ENCODE data around the gene FZD2.
"Not testable (repeated sequence)": the region's sequence is repeated elsewhere in the genome, so short reads cannot be mapped to it uniquely, and the experiment has no call there.

The FZD2 gene

GRCh38 chr17:44556832-44557606 lies at the start of gene FZD2:
Gene FZD2 (plus strand): TSS chr17:44557484. CDS start chr17:44557689, 205 bp downstream.
- peak; percentile 84 for DNase-seq

- peak; percentile 72 for DNase-seq
These were observed 45.8 kb upstream of the FZD2 start for GRCh38 chr17:44511241-44512134.

DNA sequence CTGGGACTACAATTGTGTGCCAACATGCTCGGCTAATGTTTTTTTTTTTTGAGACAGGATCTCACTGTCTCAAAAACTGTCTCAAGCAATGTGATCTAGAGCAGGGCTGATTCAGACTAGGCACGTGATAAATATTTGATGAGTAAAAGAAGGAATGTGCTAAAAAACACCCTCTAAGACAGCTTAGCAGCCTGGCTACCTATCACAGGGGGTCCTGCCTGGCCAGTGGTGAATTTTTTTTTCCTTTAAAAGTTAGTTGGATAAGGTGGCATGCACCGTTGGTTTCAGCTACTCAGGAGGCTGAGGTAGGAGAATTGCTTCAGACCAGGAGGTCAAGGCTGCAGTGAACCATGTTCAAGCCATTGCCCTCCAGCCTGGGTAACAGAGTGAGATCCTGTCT lies 39.3 kb upstream of the FZD2 start:
- DNase-seq: no peak

DNA sequence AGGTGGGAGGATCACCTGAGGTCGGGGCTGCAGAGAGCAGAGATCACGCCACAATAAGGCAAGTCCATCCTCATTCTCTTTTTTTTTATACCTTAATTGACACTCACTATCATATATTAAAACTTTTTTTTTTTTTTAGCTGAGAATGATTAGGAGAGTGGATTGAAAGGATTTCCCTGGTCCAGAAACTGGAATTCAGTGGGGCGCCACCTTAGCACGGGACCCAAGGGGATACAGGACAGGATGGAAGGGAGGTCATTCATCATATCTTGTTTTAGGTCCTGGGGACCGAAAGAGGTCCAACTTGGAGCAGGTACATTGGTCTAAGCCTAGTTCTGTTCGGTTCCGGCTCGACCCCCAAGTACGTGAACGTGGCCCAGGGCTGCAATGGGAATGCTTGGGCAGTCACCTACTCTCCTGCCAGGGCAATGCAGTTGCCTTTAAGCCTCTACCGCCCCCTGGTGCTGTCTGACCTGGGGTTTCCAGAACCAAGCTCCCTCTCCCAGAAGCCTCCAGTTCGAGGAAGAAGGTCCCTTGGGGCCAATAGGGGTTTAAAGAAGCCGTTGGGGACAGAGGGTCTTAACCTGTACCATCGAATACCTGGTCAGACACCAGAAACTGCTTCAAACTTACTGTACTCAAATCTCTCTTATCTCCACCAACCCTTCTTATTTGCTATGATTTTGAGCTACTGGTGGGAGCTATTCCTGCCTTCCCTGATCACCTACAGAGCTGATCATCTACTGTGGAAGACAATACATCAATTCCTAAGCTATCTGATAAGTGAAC lies 34.2 kb upstream of the FZD2 start:
- no peak for DNase-seq

DNA sequence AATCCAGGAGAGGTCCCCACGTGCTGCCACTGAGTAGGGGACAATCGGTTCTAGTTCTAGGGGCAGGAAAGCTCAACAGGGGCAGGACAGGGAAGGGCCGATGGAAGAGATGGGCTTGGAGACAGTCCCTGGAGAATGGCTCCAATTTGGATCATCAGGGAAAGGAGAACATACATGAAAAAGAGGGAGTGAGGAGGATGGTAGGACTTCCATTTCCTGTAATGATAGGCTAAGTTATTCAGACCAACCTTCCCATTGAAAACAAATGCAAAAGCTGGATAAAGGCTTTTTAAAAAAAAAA lies 33.7 kb upstream of the FZD2 start:
- no peak for DNase-seq

GRCh38 chr17:44527102-44527501 lies 30.2 kb upstream of the FZD2 start:
- DNase-seq: no peak

DNA sequence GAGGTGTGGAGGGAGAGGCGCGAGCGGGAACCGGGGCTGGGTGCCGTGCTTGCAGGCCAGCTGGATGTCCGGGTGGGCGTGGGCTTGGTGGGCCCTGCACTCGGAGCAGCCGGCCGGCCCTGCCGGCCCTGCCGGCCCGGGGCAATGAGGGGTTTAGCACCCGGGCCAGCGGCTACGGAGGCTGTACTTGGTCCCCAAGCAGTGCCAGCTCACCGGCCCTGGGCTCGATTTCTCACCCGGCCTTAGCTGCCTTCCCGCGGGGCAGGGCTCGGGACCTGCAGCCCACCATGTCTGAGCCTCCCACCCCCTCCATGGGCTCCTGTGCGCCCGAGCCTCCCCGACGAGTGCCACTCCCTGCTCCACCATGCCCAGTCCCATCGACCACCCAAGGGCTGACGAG lies 29.3 kb upstream of the FZD2 start:
- DNase-seq: no peak

GRCh38 chr17:44529864-44530263 lies 27.4 kb upstream of the FZD2 start:
- no peak for DNase-seq

DNA sequence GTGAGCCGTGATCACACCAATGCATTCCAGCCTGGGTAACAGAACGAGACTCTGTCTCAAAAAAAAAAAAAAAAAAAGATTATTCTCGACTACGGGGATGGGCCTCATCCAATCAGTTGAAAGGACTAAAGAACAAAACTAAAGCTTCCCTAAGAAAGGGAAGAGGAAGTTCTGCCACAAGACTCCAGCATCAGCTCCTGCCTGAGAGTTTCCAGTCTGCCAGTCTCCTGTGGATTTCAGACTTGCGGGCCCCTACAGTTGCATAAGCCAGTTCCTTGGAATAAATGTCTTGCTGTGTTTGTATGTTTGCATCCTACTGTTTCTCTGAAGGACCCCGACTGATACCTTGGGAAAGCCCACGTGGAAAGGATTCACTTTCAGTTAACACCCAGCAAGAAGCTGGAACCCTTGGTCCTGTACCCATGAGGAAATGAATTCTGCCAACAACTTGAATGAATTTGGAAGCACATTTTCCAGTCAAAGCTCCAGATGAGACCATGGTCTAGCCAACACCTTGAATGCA lies 26.3 kb upstream of the FZD2 start:
- no peak for DNase-seq

- peak; percentile 72 for DNase-seq
These were observed 23.6 kb upstream of the FZD2 start for GRCh38 chr17:44533533-44534246.

GRCh38 chr17:44536090-44536953 lies 21.0 kb upstream of the FZD2 start:
- DNase-seq: no peak

- DNase-seq: not testable (repeated sequence)
These were observed 19.4 kb upstream of the FZD2 start for GRCh38 chr17:44537922-44538321.

GRCh38 chr17:44539673-44540072 lies 17.6 kb upstream of the FZD2 start:
- no peak for DNase-seq

DNA sequence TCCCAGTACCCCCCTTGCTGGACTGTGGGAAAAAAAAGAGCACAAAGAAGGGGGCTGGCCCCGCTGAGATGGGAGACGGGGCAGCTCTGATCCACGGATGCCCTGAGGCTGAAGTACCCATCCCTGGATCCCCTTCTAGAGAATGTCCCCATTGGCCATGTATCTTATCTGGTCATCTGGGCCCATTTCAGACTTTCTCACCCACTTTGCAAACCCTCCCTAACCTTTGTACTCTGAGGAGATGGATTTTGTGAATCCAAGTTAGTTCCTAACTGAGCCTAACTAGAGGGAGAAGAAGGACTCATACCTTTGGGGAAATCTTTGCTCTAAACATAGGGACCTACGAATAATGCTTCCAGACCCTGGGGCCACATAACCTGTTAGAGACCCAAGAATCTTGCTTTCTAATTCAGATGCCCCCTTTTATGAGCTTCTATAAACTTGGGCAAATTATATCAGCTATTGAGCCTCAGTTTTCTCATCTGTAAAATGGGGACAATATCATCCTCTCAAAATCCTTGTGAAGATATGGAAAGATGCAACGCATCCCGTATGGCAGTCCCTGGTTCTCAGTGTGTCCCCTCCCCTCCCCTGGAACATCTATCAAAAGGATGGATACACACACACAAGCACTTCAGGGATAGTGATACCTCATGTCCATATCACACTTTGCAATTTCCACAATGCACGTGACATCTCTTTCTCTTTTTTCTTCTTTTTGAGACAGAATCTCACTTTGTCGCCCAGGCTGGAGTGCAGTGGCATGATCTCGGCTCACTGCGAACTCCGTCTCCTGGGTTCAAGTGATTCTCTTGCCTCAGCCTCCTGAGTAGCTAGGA lies 16.8 kb upstream of the FZD2 start:
- no peak for DNase-seq

DNA sequence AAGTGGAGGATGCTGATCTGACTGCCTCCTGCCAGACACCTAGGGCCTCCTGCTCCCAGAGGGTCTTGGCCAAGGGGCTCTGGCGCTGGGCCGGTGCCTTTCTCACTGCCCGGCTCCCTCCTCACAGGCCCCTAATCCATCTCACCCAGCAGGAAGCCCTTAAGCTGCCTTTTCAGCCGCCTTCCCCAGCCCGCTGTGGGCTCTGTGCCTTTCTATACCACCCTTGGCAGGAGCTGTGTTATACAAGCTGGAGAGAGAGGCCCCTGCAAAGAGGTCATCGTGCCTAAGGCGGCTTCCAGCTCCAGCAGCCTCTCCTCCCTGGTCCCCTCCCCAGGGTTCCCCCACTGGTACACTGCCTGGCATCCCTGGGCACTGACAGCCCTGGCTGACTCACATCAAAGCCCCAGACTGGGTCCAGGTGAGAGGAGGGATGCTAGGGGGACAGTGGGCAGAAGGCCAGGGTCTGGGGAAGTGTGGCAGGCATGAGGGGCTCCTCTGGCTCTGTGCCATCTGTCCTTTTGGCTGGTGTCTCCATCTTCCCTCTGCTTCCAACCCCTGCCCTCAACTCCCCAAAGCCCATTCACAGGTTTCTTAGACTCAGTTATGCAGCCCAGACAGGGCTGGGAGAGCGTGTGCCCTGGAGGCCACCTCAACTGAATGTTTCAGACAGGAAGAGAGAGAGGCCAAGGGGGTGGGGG lies 15.3 kb upstream of the FZD2 start:
- no peak for DNase-seq

DNA sequence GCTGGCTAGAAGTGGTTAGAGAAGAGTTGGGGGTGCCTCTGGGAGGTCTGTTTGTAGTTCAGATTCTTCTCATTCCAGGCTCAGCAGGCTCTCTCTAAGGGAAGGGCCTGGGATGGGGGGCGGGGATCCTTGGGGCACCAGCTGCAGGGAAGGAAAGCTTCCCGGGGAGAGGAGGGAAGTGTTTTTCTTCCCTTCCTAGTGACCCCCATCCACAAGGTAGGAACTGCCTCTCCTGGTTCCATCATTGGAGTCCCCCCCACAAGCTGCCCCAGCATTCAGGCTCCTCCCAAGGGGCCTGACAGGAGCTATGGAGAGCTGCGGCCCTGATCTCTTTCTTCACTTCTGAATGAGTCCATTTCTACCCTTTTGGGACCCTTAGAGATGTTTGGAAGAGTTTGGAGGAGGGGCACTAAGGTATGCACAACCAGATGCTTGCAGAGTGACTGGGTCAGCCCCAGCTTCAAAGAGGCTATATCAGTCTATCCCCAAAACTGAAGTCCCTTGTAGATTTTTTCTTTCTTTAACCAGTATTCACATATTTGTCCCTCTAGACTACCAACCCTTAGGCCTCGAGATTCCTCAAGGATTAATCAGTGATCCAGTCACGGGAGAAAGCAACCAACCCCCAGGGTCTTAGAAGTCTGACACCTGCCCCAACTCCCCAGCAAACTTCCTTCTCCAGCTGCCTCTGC lies 13.9 kb upstream of the FZD2 start:
- no peak for DNase-seq

- DNase-seq: no peak
These were observed 13.3 kb upstream of the FZD2 start for GRCh38 chr17:44543905-44544523.

- DNase-seq: no peak
These were observed 10.3 kb upstream of the FZD2 start for GRCh38 chr17:44546671-44547606.

Data from NCI-H510A treated with DMSO at 0.1 percent for 48 hours (cell line).